Cerebellar nuclear complex (tissue), 1 donor: ENCODE measurements around the gene INF2.
"Not testable (repeated sequence)": the region's sequence is repeated elsewhere in the genome, so short reads cannot be mapped to it uniquely, and the experiment has no call there.

Experiments
- DNase-seq, 2 experiments: peaks; one replicate each; lab custom pipeline; 2025; lab: John Stamatoyannopoulos, UW

The INF2 gene

GRCh38 chr14:104657101-104657524, 32.3 kb upstream of the INF2 start:
- DNase-seq = no peak

GRCh38 chr14:104657563-104658324, 31.7 kb upstream of the INF2 start:
- DNase-seq = no peak

GRCh38 chr14:104658325-104658712, 31.1 kb upstream of the INF2 start:
- DNase-seq = no peak

DNA sequence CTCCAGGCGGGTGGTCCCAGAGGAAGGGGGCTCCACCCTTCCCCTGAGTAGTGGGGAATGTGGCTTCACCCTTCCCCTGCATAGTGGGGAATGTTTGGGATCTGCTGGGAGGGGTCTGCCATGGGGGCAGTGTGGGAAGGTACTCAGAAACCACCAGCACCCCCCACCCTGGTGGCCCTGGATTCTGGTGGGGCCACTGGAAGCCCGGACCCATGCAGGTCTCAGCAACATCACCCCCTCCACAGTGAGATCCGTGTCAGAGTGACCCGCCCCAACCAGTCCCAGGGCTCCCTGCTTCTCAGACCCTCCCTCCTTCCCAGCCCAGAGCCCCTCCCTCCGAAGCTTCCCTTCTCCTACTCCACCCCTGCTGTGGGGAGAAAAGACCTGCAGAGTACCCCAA, 30.3 kb upstream of the INF2 start:
- no peak for DNase-seq

- no peak for DNase-seq
These were observed 29.5 kb upstream of the INF2 start for GRCh38 chr14:104659764-104660523.

DNA sequence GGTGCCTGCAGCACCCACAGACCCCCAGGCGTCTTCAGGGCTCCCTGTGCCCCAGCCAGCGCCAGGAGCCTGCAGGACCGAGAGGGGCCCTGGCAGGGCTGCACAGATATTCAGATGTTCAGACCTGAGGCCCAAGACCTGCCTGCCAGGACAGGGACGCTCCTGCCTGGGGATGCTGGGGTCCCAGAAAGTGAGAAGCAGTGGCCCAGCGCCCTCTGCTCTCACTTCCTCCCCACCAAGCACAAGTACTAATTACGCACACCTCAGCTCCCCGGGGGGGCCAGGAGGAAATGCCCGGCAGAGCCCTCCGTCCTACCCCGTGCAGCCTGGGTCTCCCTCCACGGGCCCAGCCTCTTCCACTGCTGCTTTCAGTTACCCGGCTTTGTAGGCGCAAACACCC, 28.8 kb upstream of the INF2 start:
- no peak for DNase-seq

GRCh38 chr14:104661086-104661485, 28.3 kb upstream of the INF2 start:
- DNase-seq = no peak

DNA sequence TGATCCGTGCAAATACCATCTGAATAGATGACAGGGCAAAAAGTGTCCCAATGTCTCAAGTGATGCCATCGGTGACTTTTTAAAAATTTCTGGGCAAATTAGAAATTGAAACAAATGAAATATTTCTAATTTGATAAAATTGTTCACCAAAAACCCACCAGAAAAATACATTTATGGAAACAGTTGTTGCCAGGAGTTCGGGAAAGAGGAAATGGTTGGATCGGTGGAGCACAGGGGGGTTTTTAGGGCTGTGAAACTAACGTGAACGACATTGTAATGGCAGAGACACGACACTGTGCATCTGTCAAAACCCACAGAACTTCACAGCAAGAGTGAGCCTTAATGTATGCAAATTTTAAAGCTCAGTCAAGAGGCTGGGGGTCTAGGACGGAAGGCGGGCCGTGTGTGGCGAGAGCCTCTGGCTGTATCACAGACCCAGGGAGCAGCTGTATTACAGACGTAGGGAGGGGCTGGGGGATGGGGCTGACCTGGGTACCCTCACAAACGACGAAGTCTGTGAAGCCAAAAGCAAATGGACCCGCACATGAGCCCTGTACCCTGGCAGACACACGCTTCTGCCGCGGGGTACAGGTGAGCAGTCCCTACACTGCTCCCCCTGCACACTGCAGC, 27.8 kb upstream of the INF2 start:
- not testable (repeated sequence) for DNase-seq

- not testable (repeated sequence) for DNase-seq
These were observed 26.9 kb upstream of the INF2 start for GRCh38 chr14:104662472-104662871.

DNA sequence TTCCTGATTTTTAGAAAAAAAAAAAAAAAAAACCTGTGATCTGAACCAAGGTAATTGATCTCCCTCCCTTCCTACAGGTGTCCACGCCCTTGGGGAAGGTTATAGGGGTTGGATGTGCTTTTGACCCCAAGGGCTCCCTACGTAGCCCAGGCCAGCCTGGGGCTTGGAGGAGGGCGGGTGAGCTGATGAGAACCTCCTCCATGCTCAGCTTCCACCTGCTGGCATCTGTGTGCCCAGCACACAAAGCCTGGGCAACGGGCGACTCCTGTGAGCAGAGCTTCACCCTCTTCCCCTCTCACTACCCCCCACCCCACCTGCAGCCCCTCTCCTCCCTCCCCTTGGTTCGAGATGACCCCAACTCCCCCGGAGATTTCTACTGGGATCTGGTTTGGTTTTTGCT, 25.3 kb upstream of the INF2 start:
- DNase-seq = no peak

GRCh38 chr14:104664588-104664987, 24.8 kb upstream of the INF2 start:
- no peak for DNase-seq

GRCh38 chr14:104665114-104665656, 24.2 kb upstream of the INF2 start:
- no peak for DNase-seq

DNA sequence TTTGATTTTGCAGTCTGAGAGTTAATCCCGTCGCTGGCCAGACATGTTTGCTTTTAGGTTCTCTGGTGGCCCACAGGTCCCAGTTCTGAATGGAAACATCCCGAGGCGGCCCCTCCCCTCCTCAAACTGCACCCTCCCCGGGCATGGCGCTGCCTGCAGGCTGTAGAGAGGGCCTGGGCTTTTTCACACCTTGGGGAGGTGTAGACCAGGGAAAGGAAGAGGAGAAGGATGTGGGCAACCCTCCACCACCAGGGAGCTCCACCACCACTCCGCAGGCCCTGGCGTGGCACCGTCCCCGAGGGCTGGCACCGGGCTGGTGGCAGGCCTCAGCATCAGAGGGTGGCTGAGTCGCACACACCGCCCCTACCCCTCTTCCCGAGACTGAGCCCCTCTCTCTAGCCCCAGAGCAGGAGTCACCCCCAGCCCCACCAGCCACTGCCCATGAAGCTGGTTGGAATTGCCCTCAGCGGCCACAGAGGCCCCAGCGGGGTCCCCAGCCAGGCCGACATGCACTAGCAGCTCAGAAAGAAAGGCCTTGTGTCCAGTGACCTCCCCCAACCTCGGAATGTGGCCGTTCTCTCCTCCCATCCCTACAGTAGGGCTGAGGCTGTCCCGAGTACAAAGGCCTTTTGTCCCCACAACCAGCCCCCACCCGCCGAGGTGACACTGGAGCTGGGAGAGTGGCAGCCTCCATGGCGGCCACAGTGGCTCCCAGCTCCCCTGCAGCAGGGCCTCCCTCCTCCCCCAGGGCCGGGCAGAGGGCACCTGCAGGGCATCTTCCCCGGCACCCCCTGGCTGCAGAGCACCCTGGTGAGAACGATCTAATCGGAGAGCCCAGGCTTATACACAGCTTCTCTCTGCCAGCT, 23.5 kb upstream of the INF2 start:
- DNase-seq = no peak

DNA sequence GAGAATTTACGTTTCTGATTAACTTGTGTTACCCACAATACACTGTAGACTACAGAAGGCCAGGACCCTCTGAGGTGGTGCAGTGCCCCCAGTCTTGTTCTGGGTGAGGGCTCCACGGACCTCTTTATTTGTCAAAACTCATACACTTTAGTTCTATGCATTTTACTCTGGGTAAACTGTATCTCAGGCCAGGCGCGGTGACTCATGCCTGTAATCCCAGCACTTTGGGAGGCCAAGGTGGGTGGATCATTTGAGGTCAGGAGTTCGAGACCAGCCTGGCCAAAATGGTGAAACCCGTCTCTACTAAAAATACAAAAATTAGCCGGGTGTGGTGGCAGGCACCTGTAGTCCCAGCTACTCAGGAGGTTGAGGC, 22.9 kb upstream of the INF2 start:
- DNase-seq = not testable (repeated sequence)

DNA sequence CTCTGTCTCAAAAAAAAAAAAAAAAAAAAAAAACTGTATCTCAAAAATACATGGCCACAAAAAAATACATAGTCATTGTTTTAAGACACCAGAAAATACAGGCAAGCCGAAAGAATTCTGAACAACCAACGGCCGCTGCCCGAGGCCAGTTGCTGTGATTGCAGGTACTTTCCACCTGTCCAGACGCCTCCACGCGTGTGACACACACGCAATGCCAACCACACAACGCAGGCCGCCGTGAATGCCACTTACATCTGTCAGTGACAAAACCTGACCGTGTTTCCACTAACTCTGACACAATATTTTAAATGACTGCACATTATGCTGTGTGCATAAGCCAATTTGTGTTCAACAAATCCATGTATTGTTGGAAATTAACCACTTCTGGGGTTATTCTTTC, 22.4 kb upstream of the INF2 start:
- no peak for DNase-seq

DNA sequence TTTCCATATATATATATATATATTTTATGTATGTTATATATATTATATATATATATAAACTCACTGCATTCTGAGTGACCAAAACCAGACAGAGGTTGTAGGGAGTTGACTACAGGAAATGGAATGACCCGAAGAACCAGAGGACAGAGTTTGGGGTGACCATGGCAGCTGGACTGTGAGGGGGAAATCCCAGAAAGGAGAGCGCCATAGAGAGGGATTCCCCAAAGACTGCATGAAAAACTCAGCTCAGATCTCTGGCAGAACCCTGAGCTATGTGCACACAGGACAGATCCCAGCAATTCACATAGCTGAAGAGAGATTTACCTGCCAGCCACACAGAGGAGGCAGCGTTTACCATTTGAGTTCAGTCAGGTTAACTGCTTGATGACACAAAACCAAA, 19.7 kb upstream of the INF2 start:
- DNase-seq = no peak

- not testable (repeated sequence) for DNase-seq
These were observed 18.0 kb upstream of the INF2 start for GRCh38 chr14:104671330-104671977.

DNA sequence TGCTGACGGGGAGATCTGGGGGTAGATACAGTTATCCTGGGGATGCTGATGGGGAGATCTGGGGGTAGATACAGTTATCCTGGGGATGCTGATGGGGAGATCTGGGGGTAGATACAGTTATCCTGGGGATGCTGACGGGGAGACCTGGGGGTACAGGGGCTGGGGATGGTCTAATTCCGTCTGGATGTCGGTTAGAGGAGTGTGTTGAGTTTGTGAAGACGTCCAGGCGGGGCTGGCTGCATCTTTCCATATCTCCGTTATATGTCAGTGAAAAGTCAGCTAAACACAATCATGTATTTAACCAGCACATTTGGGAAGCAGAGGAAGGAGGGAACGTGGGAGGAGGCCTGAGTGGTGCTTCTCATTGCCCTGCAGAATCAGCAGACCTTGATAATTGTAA, 17.3 kb upstream of the INF2 start:
- DNase-seq = not testable (repeated sequence)

DNA sequence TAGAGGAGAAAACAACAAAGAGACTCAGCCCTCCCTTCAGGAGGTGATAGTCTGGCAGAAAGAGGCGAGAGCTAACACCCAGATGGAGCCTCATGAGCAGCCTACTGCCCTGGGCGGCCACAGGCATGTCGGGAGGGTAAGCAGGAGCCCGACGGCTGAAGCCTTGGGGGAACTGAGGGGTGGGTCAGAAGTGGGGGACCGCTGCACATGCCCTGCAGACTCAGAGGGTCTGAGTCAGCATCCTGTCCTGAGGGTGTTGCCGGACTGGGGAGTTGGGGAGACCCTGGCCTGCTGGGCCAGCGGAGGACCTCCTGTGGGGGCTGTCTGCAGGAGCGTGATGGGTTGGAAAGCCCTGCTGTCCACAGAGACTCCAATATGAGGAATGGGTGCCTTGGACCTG, 15.9 kb upstream of the INF2 start:
- no peak for DNase-seq

GRCh38 chr14:104675447-104675846, 14.0 kb upstream of the INF2 start:
- no peak for DNase-seq

DNA sequence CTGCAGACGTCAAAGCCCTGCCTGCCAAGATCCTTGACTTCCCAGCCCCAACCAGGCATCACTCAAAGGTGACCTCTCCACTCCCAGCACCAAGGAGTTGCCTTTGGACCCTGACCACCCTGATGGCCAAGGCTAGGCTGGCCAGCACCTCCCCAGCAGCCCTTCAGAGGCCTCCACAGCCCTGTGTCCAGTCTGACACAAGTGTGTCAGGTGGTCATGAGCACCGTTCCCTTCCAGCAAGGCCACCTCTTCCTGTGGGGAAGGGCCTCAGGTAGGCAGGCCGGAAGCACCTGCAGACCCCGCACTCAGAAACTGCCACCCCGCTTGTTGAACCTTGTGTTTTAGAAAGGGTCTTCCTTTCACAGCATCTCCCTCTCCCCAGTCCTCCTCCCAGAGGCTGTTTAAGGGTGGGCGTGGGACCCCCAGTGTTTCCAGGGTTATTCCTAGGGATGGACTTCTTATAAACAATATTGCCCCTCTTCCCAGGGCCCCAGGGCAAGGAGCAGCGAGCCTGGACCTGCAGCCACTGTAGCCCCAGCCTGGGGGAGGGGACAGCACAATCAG, 13.2 kb upstream of the INF2 start:
- DNase-seq = no peak
